HG02852 (cell line): ENCODE measurements around the gene NOC4L.

Experiments used
- ATAC-seq: cut with Tn5 transposase; IDR thresholded peaks from one replicate; pipeline ENCODE4 v1.9.1; 2021; ENCODE audit warnings: mild to moderate bottlenecking, moderate library complexity; ENCODE audit not compliant: unreplicated experiment

NOC4L gene

GRCh38 chr12:132196038-132196872 lies 52.0 kb downstream of the NOC4L start:
- no peak for ATAC-seq

GRCh38 chr12:132196873-132197390 lies 52.7 kb downstream of the NOC4L start:
- no peak for ATAC-seq

- ATAC-seq = no peak
These were observed 53.5 kb downstream of the NOC4L start for GRCh38 chr12:132197581-132198354.

- ATAC-seq = no peak
These were observed 54.8 kb downstream of the NOC4L start for GRCh38 chr12:132199101-132199500.

- no peak for ATAC-seq
These were observed 55.5 kb downstream of the NOC4L start for GRCh38 chr12:132199526-132200319.

GRCh38 chr12:132200800-132201199 lies 56.5 kb downstream of the NOC4L start:
- no peak for ATAC-seq

- ATAC-seq = no peak
These were observed 57.3 kb downstream of the NOC4L start for GRCh38 chr12:132201391-132202120.
